Measurements from ENCODE around the gene GOLM1.

GRCh38 chr9:86043999-86044398 is 55.4 kb downstream of the GOLM1 start:
- TF ChIP-seq CTCF (IDR thresholded peaks at IDR 0.05 in 2 of 3, conservative IDR thresholded peaks at IDR 0.05 in 1 of 3; ENCODE audit: insufficient read depth in 2 of 3, low read depth in 1 of 3, low read length in 3 of 3) (no peak), NFE2 (IDR thresholded peaks at IDR 0.05; ENCODE audit: low read depth) (no peak), RFX5 (IDR thresholded peaks at IDR 0.05; ENCODE audit: low read depth, low read length) (no peak), YY1 (IDR thresholded peaks at IDR 0.05; ENCODE audit: borderline replicate concordance in 1 of 3, control insufficient read depth in 1 of 3, extremely low read depth in 1 of 3, insufficient read depth in 3 of 3, insufficient read length in 1 of 3, insufficient replicate concordance in 2 of 3, low read depth in 1 of 3, low read length in 2 of 3) (no peak), HDAC2 (IDR thresholded peaks at IDR 0.05) (no peak), JUND (IDR thresholded peaks at IDR 0.05; ENCODE audit: borderline replicate concordance, low read depth, low read length) (no peak), JUND (tag; IDR thresholded peaks at IDR 0.05; ENCODE audit: borderline replicate concordance, low read depth, low read length) (no peak), SMARCB1 (IDR thresholded peaks at IDR 0.05; ENCODE audit: insufficient read length, low read depth) (no peak), HDAC6 (IDR thresholded peaks at IDR 0.05; ENCODE audit: low read depth, low read length) (no peak), GTF2F1 (IDR thresholded peaks at IDR 0.05; ENCODE audit: low read depth, low read length) (no peak), IRF2 (CRISPR knock-in tag; IDR thresholded peaks at IDR 0.05) (no peak)

Data from K562 (cell line).